HG02973 (cell line): ENCODE results near the gene MYO3B.

Experiments used
- ATAC-seq: cut with Tn5 transposase; IDR thresholded peaks from one replicate; pipeline ENCODE4 v1.9.1; 2021; ENCODE audit warnings: moderate library complexity; ENCODE audit not compliant: unreplicated experiment

The MYO3B gene

GRCh38 chr2:170361090-170361936, 183.4 kb downstream of the MYO3B start:
- ATAC-seq: no peak

GRCh38 chr2:170362313-170362870, 184.4 kb downstream of the MYO3B start:
- no peak for ATAC-seq

DNA sequence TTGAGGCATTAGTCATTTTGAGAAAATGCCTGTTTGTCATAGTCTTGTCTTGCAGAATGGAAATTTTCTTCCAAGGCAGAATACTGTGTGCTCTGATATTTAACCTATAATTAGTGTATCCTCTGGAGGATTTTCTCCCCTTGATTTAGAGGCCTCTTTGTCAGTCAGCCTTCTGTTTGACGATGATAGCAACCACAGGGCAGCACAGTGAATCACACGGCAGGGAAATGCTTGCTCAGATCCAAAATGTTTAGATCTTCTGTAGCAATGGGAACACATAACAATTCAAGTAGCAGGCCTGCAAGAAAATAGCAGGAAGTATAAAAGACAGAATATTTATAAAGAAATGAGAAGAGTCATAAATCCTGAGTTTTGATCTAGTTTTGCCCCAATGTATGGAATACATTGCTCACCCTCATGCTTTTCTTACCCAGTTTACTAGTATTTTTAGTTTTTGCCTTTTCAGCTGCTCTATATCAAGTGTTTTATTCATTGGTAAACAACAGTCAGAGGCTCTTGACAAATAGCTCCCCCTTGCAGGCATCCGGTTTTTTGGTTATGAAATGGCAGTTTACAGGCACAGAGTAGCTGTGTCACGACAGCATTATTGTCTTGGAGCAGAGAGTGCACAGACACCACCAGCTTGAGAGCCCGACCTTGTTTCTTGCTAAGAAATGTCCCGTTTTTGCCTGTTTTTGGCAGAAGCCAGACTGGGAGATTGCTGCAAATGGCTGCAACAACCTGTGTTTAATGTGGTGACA, 185.1 kb downstream of the MYO3B start:
- no peak for ATAC-seq

DNA sequence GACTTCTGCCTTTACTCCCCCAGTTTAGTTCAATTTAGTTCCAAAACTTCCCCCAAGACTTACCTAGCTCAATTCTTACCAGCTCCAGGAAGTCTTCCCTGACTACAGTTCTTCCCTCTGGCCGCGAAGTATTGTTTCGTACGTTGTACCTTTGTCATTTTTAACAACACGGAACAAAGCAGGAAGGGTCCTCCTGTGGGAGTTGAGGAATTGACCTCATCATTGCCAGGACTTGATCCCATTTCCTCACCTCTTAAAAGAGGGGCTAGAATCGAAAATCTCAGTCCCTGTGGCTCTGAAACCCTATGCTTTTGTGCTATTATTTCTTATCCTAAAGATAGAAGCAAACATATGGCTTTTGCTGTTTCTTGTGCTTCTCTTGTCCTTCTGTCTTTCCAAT, 187.1 kb downstream of the MYO3B start:
- ATAC-seq: no peak

- no peak for ATAC-seq
These were observed 187.7 kb downstream of the MYO3B start for GRCh38 chr2:170365686-170366085.

- no peak for ATAC-seq
These were observed 190.4 kb downstream of the MYO3B start for GRCh38 chr2:170368370-170368769.

- ATAC-seq: no peak
These were observed 191.3 kb downstream of the MYO3B start for GRCh38 chr2:170369228-170369627.

DNA sequence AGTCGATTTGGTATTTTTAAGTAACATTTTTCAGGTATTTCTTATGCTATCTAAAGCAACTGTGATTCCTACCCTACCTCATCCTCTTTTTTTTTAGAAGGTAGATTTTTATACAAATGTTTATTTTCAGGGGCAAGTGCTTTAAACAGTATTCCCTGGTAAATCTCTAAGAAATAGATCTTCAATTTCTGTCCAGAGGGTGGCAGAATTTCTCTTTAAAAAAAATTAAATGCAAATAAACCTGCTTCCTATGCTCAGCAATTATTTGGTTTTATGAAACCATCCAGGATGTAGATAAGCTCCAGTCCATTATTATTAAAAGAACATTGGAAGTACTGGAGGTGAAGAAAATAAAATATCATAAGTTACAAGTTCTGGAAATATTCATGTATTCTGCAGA, 191.9 kb downstream of the MYO3B start:
- ATAC-seq: no peak

DNA sequence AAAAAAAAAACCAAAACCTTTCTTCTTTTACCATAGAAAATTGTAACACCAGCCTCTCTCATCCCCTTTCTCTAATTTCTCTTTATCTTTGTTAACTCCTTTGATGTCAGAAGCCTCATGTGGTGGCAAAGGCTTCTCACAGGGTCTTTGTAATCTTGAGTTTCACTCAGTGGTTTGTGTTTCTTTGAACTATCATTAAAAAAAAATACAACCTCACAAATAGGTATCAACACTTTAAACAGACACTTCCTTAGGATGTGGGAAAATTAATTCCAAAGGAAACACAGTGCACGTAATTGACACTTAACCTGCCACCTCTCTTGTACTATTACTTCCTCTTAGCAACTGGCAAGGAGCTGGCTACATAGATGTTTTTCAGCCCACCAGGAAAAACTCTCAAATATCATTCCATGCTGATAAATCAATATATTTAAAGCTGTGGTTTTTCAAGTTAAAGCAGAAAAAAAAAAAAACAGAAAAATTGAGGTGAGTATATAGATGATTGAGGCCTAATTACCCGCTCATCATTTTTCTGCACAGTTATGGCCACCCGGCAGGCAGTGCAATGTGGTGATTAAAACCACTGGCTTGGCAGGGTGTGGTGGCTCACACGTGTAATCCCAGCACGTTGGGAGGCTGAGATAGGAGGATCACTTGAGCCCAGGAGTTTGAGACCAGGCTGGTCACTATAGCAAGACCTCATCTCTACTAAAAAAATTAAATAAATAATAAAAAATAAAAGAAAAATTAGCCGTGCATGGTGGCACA, 193.5 kb downstream of the MYO3B start:
- ATAC-seq: no peak

GRCh38 chr2:170375192-170375591, 197.2 kb downstream of the MYO3B start:
- ATAC-seq: no peak

DNA sequence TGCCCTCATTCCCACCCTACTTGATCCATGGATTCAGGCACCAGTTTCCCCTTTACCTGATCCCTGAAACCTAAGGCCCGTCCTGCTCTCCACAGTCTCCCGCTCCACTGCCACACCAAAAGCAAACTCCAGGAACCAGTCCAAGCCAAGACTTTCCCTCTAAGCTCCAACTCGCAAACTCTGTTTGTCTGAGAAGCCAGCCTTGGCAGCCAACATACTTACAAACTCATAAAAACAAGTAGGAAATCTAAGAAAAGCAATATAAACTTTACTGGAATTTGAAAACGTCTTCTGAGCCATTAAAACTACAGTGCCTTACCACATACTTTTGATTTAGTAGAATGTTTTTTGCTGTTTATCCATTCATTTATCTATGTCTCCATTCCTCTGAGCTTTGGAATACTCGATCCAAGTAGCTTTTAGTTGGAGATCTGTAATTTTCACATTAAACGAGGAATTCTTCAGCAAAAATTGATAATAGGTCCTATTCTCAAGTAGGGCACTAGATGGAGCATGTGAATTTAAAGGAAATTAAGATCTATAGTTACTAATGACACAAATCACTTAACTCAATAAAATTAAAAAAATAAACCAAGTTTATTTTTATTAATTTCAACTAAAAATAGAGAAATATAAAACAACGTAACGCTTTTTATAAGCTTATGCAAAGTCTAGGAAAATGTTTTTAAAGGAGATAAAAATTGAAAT, 199.7 kb downstream of the MYO3B start:
- no peak for ATAC-seq

DNA sequence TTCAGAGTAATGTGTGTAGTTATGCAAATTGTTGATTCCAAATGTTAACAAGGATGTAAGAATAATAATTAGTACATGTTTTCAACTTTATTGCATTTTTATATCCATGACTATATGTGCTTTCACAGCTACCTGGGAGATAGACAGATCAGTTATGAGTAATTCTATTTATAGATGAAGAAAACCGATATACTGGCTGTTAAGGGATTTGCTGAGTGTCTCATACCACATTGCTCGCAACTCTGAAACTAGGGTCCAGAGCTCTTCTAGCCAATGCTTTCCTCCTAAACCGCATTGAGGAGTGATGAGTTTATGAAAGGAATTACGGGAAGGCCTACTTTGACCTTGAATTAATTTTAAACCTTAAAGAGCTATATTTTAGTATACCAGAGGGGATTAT, 202.3 kb downstream of the MYO3B start:
- ATAC-seq: no peak

- no peak for ATAC-seq
These were observed 203.7 kb downstream of the MYO3B start for GRCh38 chr2:170381678-170382077.

- ATAC-seq: no peak
These were observed 208.6 kb downstream of the MYO3B start for GRCh38 chr2:170386554-170386953.

DNA sequence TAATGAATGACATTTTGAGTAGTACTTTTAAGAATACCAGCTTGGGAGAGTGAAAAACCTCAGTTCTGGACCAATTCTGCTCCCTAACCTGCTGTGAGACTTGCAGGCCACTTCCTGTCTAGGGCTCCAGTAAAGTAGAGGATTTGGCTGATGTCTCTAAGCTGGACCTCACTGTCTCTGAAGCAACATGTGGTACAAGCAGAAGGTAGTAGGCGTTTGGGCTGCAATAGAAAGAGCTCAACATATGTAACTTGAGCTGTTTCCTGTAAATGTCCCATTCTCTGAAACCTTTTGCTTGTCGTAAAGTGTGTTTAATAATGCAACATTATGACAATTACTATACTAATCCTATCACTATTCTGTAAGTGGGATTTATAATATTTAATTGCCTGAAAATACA, 213.1 kb downstream of the MYO3B start:
- no peak for ATAC-seq

- no peak for ATAC-seq
These were observed 213.8 kb downstream of the MYO3B start for GRCh38 chr2:170391697-170392096.

GRCh38 chr2:170393861-170394498, 216.0 kb downstream of the MYO3B start:
- no peak for ATAC-seq

GRCh38 chr2:170394641-170395387, 216.9 kb downstream of the MYO3B start:
- no peak for ATAC-seq

GRCh38 chr2:170396799-170397459, 219.0 kb downstream of the MYO3B start:
- ATAC-seq: no peak
